MM.1S (cell line): Measurements from ENCODE around the gene GPRC6A.

Source experiments
- EZH2 ChIP-seq: fragments of 300-600 bp; sonication (generic); optimal IDR thresholded peaks from 2 replicates; pipeline ENCODE3; 2017; ENCODE audit warnings: low read depth, mild to moderate bottlenecking, antibody characterized with exemption, low read length, mixed read lengths
- EZH2phosphoT487 ChIP-seq: fragments of 300-600 bp; sonication (generic); IDR thresholded peaks from 2 replicates; pipeline ENCODE4 v1.6.1; 2018; ENCODE audit warnings: antibody characterized with exemption, low read length
- TF ChIP-seq, protein P1 (sequence below): fragments of 300-600 bp; sonication (generic); IDR thresholded peaks from 2 replicates; pipeline ENCODE4 v1.5.1; 2016; ENCODE audit warnings: antibody characterized with exemption, low read length, mixed read lengths

- TF ChIP-seq, protein P1, sequence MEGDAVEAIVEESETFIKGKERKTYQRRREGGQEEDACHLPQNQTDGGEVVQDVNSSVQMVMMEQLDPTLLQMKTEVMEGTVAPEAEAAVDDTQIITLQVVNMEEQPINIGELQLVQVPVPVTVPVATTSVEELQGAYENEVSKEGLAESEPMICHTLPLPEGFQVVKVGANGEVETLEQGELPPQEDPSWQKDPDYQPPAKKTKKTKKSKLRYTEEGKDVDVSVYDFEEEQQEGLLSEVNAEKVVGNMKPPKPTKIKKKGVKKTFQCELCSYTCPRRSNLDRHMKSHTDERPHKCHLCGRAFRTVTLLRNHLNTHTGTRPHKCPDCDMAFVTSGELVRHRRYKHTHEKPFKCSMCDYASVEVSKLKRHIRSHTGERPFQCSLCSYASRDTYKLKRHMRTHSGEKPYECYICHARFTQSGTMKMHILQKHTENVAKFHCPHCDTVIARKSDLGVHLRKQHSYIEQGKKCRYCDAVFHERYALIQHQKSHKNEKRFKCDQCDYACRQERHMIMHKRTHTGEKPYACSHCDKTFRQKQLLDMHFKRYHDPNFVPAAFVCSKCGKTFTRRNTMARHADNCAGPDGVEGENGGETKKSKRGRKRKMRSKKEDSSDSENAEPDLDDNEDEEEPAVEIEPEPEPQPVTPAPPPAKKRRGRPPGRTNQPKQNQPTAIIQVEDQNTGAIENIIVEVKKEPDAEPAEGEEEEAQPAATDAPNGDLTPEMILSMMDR = no peak
- no peak for TF ChIP-seq EZH2
- no peak for TF ChIP-seq EZH2phosphoT487
These were observed 16.7 kb downstream of the GPRC6A start for GRCh38 chr6:116812051-116812650.
